SK-N-MC (cell line): ENCODE results near the gene RRBP1.

Source experiments
- DNase-seq: peaks from one replicate; pipeline ENCODE4 v3.0.0-alpha.2; 2011; ENCODE audit warnings: low read depth, low spot score
- H3K27ac ChIP-seq: fragments of 200-600 bp; sonication (generic); 2 replicates; pipeline ENCODE4 v1.5.1; 2016; ENCODE audit warnings: mixed run types
- H3K36me3 ChIP-seq: fragments of 200-600 bp; sonication (generic); 2 replicates; pipeline ENCODE4 v1.6.1; 2017; ENCODE audit warnings: antibody characterized with exemption, low read length, mixed read lengths; ENCODE audit not compliant: insufficient read depth
- H3K4me3 ChIP-seq: fragments of 200-600 bp; sonication (generic); 2 replicates; pipeline ENCODE4 v1.5.1; 2016
- H3K9ac ChIP-seq: fragments of 200-600 bp; sonication (generic); 2 replicates; pipeline ENCODE4 v1.8.0; 2017; ENCODE audit warnings: mixed run types, mixed read lengths; ENCODE audit not compliant: insufficient read length
- H3K9me3 ChIP-seq: fragments of 200-600 bp; sonication (generic); 2 replicates; pipeline ENCODE4 v1.6.1; 2017; ENCODE audit warnings: low read depth, mild to moderate bottlenecking, antibody characterized with exemption, low read length, moderate library complexity, mixed read lengths
- EZH2 ChIP-seq: fragments of 200-600 bp; sonication (generic); IDR thresholded peaks from one replicate; pipeline ENCODE4 v1.6.1; 2017; ENCODE audit warnings: antibody characterized with exemption
- FOXP2 ChIP-seq: optimal IDR thresholded peaks from 2 replicates; pipeline ENCODE3; 2011; ENCODE audit warnings: mild to moderate bottlenecking, moderate library complexity; ENCODE audit not compliant: insufficient read depth; ENCODE audit errors: extremely low read length, control extremely low read depth
- POLR2AphosphoS5 ChIP-seq: IDR thresholded peaks from 2 replicates; pipeline ENCODE4 v1.6.1; 2012; ENCODE audit warnings: mild to moderate bottlenecking, low read depth, low read length, borderline replicate concordance

Gene RRBP1

GRCh38 chr20:17651760-17652388 is 30.2 kb downstream of the RRBP1 start:
- Histone ChIP-seq H3K4me3 (no peak overlapping the region), H3K9ac (no peak overlapping the region), H3K36me3 (no peaks in the 10 kb centered on the region), H3K27ac (no peak overlapping the region), H3K9me3 (no peaks in the 10 kb centered on the region)
- TF ChIP-seq FOXP2 (no peak), POLR2AphosphoS5 (no peak), EZH2 (no peak)
- DNase-seq = no peak

- DNase-seq = no peak
- Histone ChIP-seq H3K27ac (peak overlapping the region; percentile 58), H3K9ac (no peak overlapping the region)
Observed at GRCh38 chr20:17651129-17651759, 30.8 kb downstream of the RRBP1 start.

DNA sequence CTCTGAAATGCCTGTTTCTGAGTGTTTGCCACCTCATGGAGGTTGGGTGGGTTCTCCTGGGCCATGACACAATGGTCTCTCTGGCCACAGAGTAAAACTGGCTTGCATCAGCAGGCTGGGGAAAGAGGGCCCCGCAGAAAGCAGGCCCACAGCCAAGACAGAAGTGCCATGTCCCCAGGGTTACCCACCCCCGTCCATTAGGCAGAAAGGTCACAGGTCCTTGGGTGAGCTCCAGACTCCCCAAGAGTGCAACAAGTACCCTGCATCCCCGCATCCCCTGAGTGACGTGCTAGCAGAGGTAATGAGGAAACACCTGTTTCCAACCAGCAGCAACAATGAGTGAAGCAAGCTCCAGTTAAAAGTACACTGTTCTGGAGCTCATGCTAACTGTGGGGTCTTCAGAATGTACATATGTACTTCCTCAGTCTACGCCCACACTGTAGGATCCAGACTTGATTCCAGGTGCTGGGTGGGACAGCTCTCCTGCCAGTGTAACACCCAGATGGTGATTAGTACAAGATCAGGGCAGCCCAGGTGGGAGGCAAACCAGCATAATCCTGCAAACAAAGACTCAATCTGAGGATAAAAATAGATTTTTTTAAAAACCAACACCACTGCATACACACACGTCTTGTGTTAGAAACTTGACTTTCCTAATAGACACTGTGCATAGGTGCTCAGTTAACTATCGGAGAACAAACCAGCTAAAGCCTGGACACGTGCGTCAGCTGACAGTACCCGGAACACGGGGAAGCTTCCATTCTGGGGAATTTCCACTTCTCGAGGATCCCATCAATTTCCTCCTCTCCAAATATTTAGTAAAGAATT is 31.5 kb downstream of the RRBP1 start:
- TF ChIP-seq FOXP2 (no peak), POLR2AphosphoS5 (no peak), EZH2 (no peak)
- no peak for DNase-seq
- Histone ChIP-seq H3K9ac (no peak overlapping the region), H3K9me3 (no peaks in the 10 kb centered on the region), H3K36me3 (no peaks in the 10 kb centered on the region), H3K4me3 (peak overlapping the region; percentile 19; the same call in 1 of the 2 replicates), H3K27ac (peak overlapping the region; percentile 58)

More at GRCh38 chr20:17651129-17651759, 30.8 kb downstream of the RRBP1 start:
- no peak for TF ChIP-seq POLR2AphosphoS5
- no peak for TF ChIP-seq EZH2
- TF ChIP-seq FOXP2 = no peak
- H3K4me3 ChIP-seq = peak overlapping the region; percentile 19; the same call in 1 of the 2 replicates
- no peaks in the 10 kb centered on the region for H3K36me3 ChIP-seq
- H3K9me3 ChIP-seq = no peaks in the 10 kb centered on the region

DNA sequence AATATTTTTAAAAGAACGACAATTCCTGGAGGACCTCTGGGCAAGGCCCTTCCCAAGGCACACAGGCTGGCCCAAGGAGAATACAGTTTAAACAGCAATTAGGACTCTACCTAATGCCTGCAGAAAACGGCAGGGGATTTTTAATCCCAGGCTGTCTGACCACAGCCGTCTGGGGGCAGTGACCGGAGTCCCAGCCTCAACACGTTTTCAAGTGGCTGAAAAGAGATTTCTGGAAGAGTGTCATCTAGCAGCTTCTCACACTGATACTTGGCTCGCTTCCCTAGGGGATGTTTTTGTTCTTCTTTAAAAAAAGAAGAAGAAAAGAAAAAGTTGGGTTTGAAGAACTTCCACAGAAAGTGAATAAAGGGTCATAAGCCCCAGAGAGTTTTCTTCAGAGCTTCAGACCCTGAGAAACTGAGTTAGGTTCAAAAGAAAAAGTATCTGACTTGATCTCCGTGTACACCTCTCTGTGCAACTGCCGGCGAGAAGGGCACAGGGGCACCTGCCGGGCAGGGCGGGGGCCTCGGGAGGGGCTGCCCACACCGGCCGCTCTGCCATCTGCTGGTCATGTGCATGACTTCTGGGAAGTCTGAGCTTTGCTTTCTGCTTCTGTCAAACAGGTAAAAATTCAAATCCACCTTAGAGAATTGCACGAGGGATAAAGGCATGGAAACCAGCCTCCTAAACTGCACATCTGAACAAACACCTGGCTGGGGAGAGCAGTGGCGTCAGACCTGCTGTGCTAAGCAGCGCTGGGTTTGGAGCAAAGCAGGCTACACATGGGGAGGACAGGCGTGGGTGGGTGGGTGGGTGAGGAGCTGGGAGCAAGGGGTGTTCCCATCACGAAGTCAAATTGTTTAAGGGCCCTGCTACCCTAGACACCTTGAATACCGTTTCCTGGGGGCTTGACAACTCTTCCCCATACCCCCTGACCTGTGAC is 33.0 kb downstream of the RRBP1 start:
- Histone ChIP-seq H3K9ac (no peak overlapping the region), H3K4me3 (no peak overlapping the region), H3K36me3 (no peaks in the 10 kb centered on the region), H3K9me3 (no peaks in the 10 kb centered on the region), H3K27ac (no peak overlapping the region)
- no peak for TF ChIP-seq EZH2
- DNase-seq = no peak

- no peaks in the 10 kb centered on the region for H3K9me3 ChIP-seq
- no peak overlapping the region for H3K4me3 ChIP-seq
- no peak overlapping the region for H3K9ac ChIP-seq
- H3K36me3 ChIP-seq = no peaks in the 10 kb centered on the region
- TF ChIP-seq EZH2 (no peak), FOXP2 (no peak), POLR2AphosphoS5 (no peak)
- no peak overlapping the region for H3K27ac ChIP-seq
- no peak for DNase-seq
Observed at GRCh38 chr20:17648315-17648646, 33.8 kb downstream of the RRBP1 start.

DNA sequence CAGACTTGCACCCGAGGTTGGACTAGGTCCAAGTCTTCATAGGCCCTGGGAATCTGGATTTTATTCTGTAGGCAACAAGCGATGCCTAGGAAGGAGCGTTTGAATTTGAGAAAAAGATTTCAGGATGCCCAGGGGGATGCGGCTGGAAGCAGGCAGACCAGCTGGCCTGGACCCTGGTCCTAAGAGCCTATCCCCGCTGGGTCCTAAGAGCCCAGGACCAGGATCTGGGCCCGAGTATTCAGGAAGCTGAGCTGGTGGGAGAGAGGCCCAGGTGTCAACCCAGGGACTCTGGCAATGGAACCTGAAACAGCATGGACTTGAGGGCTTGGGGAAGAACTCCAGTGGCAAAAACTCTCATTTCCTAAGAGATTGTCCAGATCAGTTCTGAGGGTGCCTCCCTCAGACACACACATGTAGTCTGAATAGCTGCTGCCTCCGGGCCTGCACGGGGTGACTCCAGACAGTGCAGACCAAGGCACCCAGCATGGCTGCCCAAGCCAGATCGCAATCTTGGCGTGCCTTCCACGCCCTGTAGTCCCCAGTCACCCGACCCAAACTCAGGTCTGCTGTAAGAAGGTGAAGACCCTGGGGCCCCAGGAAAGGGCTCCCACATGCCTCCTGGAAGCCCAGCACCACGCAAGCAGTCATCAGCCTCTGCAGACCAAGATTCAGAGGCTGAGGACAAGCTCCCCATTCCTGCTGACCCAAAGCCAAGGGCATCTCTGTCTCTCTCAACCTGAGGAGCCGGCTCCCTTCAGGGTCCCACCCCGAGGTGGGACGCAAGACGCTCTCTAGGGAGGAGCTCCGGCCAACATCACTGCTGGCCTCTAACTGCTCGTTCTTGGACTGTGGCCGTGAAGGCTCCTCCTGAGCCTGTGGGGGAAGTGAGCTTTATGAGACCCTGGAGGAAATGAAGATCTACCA is 34.4 kb downstream of the RRBP1 start:
- no peak overlapping the region for H3K9ac ChIP-seq
- no peak for TF ChIP-seq EZH2
- TF ChIP-seq FOXP2 = no peak
- no peak for TF ChIP-seq POLR2AphosphoS5
- no peaks in the 10 kb centered on the region for H3K9me3 ChIP-seq
- H3K4me3 ChIP-seq = no peak overlapping the region
- H3K27ac ChIP-seq = no peak overlapping the region
- DNase-seq = no peak
- no peaks in the 10 kb centered on the region for H3K36me3 ChIP-seq

GRCh38 chr20:17646961-17647301 is 35.1 kb downstream of the RRBP1 start:
- H3K9ac ChIP-seq = no peak overlapping the region
- H3K4me3 ChIP-seq = no peak overlapping the region
- H3K27ac ChIP-seq = no peak overlapping the region
- TF ChIP-seq EZH2 (no peak), FOXP2 (no peak), POLR2AphosphoS5 (no peak)
- DNase-seq = no peak
- no peaks in the 10 kb centered on the region for H3K36me3 ChIP-seq
- no peaks in the 10 kb centered on the region for H3K9me3 ChIP-seq
